Measurements from ENCODE around the gene UNC5B.

The UNC5B gene

DNA sequence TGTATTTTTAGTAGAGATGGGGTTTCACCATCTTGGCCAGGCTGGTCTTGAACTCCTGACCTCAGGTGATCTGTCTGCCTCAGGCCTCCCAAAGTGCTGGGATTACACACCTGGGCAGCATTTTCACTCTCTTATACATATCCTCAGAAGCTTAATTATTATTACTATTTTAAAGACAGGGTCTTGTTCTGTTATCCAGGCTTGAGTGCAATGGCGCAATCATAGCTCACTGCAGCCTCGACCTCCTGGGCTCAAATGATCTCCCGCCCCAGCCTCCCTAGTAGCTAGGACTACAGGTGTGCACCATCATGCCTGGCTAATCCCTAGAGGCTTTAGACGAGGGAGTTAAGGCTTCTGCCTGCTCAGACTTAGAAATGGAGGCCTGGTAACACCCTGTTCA lies 26.3 kb downstream of the UNC5B start:
- H3K9me3 ChIP-seq (ENCODE audit: control extremely low read depth in 1 of 5, control insufficient read depth in 4 of 5, insufficient read depth in 2 of 5, low read depth in 1 of 5, low read length in 4 of 5): no peaks in the 10 kb centered on the region
- H3K4me1 ChIP-seq (ENCODE audit: control extremely low read depth in 1 of 4, control insufficient read depth in 4 of 4, insufficient read depth in 4 of 4, low read length in 3 of 4): peaks cover 0 to 71% (median 50%) of the 10 kb centered on the region in 4 experiments
- H3K36me3 ChIP-seq (ENCODE audit: control insufficient read depth in 4 of 4, insufficient read depth in 4 of 4, low read length in 3 of 4): no peaks in the 10 kb centered on the region
- no peak overlapping the region for H3K27ac ChIP-seq (ENCODE audit: insufficient read depth in 1 of 2, low read depth in 1 of 2, low read length in 2 of 2, poor library complexity in 1 of 2, severe bottlenecking in 2 of 2)
- H3K27me3 ChIP-seq (replicated peaks in 2 of 5; ENCODE audit: control insufficient read depth in 4 of 5, insufficient read depth in 5 of 5, low read length in 4 of 5): no peaks in the 10 kb centered on the region
- DNase-seq: no peak
- 99% methylated on average over 4 of the region's 4 CpGs for WGBS (ENCODE audit: insufficient coverage)
- ChIA-PET CTCF (interaction anchor here (1.0 to 1.5 kb wide), 4 partner anchors 18 to 335 kb away, joined by 3 to 5 read pairs (median 4); no protein-coding TSS in a partner anchor), POLR2A (interaction anchor here (0.5 kb wide), 1 partner anchor 115 kb away, joined by 3 read pairs; no protein-coding TSS in a partner anchor)
- no peak overlapping the region for H3K4me3 ChIP-seq (ENCODE audit: control insufficient read depth in 1 of 7, extremely low read depth in 1 of 7, insufficient read depth in 4 of 7, low read depth in 2 of 7, low read length in 6 of 7)

DNA sequence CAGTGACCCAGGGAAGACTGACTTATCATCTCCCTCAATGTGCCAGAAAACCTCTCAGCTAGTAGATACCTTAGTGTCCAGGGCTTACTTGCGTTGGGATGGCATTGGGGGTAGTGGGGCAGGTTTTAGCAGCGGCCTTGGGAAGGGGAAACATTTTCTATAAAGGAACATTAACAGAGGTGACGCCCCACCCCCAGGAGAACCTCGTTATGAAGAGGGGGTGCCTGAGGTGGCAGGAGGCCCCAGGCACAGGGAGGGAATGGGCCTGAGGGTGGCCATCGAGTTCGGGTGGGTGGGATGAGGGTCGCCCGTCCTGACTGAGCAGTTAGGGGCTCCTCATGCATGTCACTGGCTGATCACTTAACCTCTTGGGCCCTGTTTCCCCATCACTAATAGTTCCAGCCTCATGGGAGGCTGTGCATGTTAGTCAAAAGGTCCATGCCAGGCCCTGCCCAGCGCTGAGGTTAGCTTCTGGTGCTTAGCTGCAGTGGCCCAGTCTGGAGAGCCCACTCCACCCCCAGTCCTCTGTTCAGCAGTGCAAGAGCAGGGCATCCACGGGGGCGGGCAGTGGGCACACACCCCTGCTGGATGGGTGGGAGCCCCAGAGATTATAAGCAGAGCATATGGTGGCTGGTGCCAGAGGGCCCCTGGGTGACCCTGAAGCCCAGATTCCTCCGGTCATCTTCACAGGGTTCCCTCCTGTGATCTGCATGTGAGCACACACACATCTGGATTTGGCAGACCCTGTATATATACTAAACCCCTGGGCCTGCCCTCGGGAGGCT lies 27.0 kb downstream of the UNC5B start:
- Histone ChIP-seq H3K27ac (ENCODE audit: insufficient read depth in 1 of 2, low read depth in 1 of 2, low read length in 2 of 2, poor library complexity in 1 of 2, severe bottlenecking in 2 of 2) (no peak overlapping the region), H3K4me3 (ENCODE audit: control insufficient read depth in 1 of 7, extremely low read depth in 1 of 7, insufficient read depth in 4 of 7, low read depth in 2 of 7, low read length in 6 of 7) (no peak overlapping the region), H3K27me3 (replicated peaks in 2 of 5; ENCODE audit: control insufficient read depth in 4 of 5, insufficient read depth in 5 of 5, low read length in 4 of 5) (no peaks in the 10 kb centered on the region), H3K4me1 (ENCODE audit: control extremely low read depth in 1 of 4, control insufficient read depth in 4 of 4, insufficient read depth in 4 of 4, low read length in 3 of 4) (peaks cover 0 to 71% (median 51%) of the 10 kb centered on the region in 4 experiments), H3K36me3 (ENCODE audit: control insufficient read depth in 4 of 4, insufficient read depth in 4 of 4, low read length in 3 of 4) (no peaks in the 10 kb centered on the region), H3K9me3 (ENCODE audit: control extremely low read depth in 1 of 5, control insufficient read depth in 4 of 5, insufficient read depth in 2 of 5, low read depth in 1 of 5, low read length in 4 of 5) (no peaks in the 10 kb centered on the region)
- CTCF ChIA-PET: interaction anchor here (0.6 to 1.1 kb wide), 2 partner anchors 13 to 336 kb away, joined by 3 to 4 read pairs; no protein-coding TSS in a partner anchor
- POLR2A ChIA-PET: interaction anchor here (0.5 kb wide), 1 partner anchor 115 kb away, joined by 3 read pairs; no protein-coding TSS in a partner anchor
- 99% methylated on average over 11 of the region's 13 CpGs for whole genome bisulfite sequencing (ENCODE audit: insufficient coverage)
- DNase-seq: no peak

DNA sequence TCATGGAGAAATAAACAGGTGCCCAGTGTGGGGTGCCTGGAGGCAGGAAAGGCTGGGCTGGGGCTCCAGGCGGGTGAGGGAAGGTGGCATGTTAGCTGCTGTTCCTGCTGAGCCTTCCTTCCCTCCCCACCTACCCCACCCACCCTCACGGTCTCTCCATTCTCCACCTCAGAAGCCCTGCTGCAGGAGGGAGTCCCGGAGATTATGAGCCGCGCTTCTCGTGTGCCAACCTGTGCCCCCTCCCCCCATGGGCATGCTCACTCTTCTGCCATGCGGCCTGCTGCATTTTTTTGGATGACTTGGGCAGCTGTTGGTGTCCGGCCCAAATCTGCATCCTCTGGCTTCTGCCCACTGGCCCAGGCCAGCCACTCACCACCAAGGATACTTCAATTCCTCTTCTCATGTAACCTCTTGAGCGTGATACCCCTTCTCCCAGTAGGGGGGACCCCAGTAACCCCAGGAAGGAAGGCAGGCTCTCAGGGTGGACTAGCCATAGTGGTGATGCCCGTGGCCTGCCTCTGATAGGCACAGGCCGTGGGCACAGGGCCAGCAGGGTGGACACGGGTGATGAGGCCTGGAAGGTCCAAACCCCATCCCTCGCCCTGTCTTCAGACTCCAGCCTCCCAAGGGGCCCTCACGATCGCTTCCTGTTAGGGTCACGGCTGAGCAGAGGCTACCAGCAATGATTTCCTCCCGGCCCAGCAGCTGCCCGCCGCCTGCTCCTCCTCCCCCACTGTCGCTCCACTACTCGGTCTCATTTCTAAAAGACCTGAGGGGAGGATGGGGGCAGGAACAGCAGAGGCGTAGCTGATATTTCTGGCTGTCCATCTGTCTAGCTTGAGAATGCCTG lies 27.8 kb downstream of the UNC5B start:
- Histone ChIP-seq H3K4me1 (ENCODE audit: control extremely low read depth in 1 of 4, control insufficient read depth in 4 of 4, insufficient read depth in 4 of 4, low read length in 3 of 4) (peaks cover 0 to 71% (median 54%) of the 10 kb centered on the region in 4 experiments), H3K27me3 (replicated peaks in 2 of 5; ENCODE audit: control insufficient read depth in 4 of 5, insufficient read depth in 5 of 5, low read length in 4 of 5) (no peaks in the 10 kb centered on the region), H3K27ac (ENCODE audit: insufficient read depth in 1 of 2, low read depth in 1 of 2, low read length in 2 of 2, poor library complexity in 1 of 2, severe bottlenecking in 2 of 2) (no peak overlapping the region), H3K9me3 (ENCODE audit: control extremely low read depth in 1 of 5, control insufficient read depth in 4 of 5, insufficient read depth in 2 of 5, low read depth in 1 of 5, low read length in 4 of 5) (no peaks in the 10 kb centered on the region), H3K36me3 (ENCODE audit: control insufficient read depth in 4 of 4, insufficient read depth in 4 of 4, low read length in 3 of 4) (no peaks in the 10 kb centered on the region), H3K4me3 (ENCODE audit: control insufficient read depth in 1 of 7, extremely low read depth in 1 of 7, insufficient read depth in 4 of 7, low read depth in 2 of 7, low read length in 6 of 7) (no peak overlapping the region)
- CTCF ChIA-PET: interaction anchor here (0.6 to 2.1 kb wide), 5 partner anchors 10 to 45 kb away, joined by 3 to 9 read pairs (median 4); no protein-coding TSS in a partner anchor
- WGBS (ENCODE audit: insufficient coverage): 47% methylated on average over 20 of the region's 22 CpGs
- DNase-seq: peak in 1 of 3 donors; percentile 32
- POLR2A ChIA-PET: no interaction called here

DNA sequence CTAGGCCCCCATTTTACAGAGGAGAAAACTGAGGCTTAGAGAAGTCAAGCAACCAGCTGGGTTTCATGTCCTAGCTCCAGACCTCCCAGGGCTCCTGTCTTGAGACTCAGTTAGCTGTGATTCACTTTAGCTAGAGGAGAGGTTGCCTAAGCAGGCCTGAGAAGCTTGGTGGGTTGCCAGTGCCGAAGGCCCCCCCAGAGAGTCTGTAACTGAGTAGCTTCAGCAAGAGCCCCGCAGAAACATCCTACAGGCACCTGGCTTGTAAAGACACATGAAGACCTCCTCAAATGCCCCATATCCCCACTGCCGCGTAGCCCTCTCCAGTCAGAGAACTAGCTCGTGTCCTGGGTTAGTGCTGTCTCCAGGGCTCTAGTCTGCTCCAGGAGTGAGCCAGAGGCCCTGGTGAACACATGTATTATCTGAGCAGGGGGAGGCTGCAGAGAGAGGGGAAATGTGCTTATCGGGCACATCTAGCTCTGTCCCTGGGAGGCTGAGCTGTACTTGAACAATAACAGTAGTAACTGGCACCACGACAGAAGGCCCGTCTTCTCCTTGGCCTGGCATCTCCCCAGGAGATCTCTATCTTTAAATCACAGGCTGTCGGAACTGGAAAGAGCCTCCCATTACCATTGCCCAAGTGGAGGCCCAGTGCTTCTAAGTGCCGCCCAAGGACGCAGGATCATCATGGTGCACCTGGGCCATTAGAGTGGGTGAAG lies 28.9 kb downstream of the UNC5B start:
- Histone ChIP-seq H3K27me3 (replicated peaks in 2 of 5; ENCODE audit: control insufficient read depth in 4 of 5, insufficient read depth in 5 of 5, low read length in 4 of 5) (no peaks in the 10 kb centered on the region), H3K9me3 (ENCODE audit: control extremely low read depth in 1 of 5, control insufficient read depth in 4 of 5, insufficient read depth in 2 of 5, low read depth in 1 of 5, low read length in 4 of 5) (no peaks in the 10 kb centered on the region), H3K4me3 (ENCODE audit: control insufficient read depth in 1 of 7, extremely low read depth in 1 of 7, insufficient read depth in 4 of 7, low read depth in 2 of 7, low read length in 6 of 7) (no peak overlapping the region), H3K36me3 (ENCODE audit: control insufficient read depth in 4 of 4, insufficient read depth in 4 of 4, low read length in 3 of 4) (no peaks in the 10 kb centered on the region), H3K27ac (ENCODE audit: insufficient read depth in 1 of 2, low read depth in 1 of 2, low read length in 2 of 2, poor library complexity in 1 of 2, severe bottlenecking in 2 of 2) (no peak overlapping the region), H3K4me1 (ENCODE audit: control extremely low read depth in 1 of 4, control insufficient read depth in 4 of 4, insufficient read depth in 4 of 4, low read length in 3 of 4) (peaks cover 0 to 75% (median 50%) of the 10 kb centered on the region in 4 experiments)
- CTCF ChIA-PET: interaction anchor here (1.1 to 2.1 kb wide), 6 partner anchors 8 to 44 kb away, joined by 3 to 9 read pairs (median 4); no protein-coding TSS in a partner anchor
- DNase-seq: peak; percentile 47 to 84 (median 76)
- POLR2A ChIA-PET: interaction anchor here (0.6 to 1.2 kb wide), 2 partner anchors 9 to 343 kb away, joined by 3 read pairs; no protein-coding TSS in a partner anchor
- 41% methylated on average over 6 of the region's 11 CpGs for WGBS (ENCODE audit: insufficient coverage)

DNA sequence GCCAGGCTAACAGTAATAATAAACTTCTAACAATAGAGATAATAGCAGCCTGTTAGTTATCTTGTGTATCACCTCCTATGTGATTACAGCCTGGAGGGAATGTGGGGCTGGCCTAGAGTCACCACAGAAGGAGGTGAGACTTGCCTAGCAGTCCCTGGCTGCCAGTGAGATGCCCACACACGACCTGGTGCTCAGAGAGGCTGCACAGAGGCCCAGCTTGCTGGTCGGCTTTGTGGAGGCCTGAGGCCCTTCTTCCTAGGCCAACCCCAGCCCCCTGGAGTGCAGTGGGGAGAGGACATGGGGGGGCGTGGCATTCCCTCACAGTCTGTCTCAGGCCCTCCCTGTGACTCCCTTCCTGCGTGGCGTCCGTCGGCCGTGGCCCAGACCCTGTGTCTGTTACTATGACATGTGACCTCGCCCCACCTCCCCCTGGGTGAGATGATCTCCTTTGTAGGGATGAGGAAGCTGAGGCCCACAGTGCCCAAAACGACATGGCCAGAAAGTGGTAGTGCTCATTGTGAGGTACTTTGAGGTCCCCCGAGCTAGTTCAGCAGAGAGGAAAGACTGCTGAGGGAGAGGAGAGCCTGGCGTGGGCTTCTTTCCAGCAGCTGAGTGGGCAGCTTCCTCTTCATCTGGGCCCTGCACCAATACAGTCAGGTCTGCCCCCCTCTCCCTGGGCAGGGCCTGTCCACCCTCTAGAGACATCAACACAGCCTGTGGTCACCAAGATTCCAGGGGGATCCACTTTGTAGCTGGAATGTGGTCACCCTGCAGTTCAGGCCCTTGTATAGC lies 29.7 kb downstream of the UNC5B start:
- CTCF ChIA-PET: interaction anchor here (0.8 to 2.1 kb wide), 6 partner anchors 8 to 42 kb away, joined by 3 to 9 read pairs (median 4); no protein-coding TSS in a partner anchor
- H3K36me3 ChIP-seq (ENCODE audit: control insufficient read depth in 4 of 4, insufficient read depth in 4 of 4, low read length in 3 of 4): no peaks in the 10 kb centered on the region
- H3K4me3 ChIP-seq (ENCODE audit: control insufficient read depth in 1 of 7, extremely low read depth in 1 of 7, insufficient read depth in 4 of 7, low read depth in 2 of 7, low read length in 6 of 7): no peak overlapping the region
- peaks cover 0 to 79% (median 58%) of the 10 kb centered on the region in 4 experiments for H3K4me1 ChIP-seq (ENCODE audit: control extremely low read depth in 1 of 4, control insufficient read depth in 4 of 4, insufficient read depth in 4 of 4, low read length in 3 of 4)
- no peaks in the 10 kb centered on the region for H3K9me3 ChIP-seq (ENCODE audit: control extremely low read depth in 1 of 5, control insufficient read depth in 4 of 5, insufficient read depth in 2 of 5, low read depth in 1 of 5, low read length in 4 of 5)
- peak in 2 of 3 donors; percentile 58 to 70 for DNase-seq
- 22% methylated on average over 9 of the region's 12 CpGs for WGBS (ENCODE audit: insufficient coverage)
- POLR2A ChIA-PET: interaction anchor here (1.2 kb wide), 1 partner anchor 9 kb away, joined by 3 read pairs; no protein-coding TSS in a partner anchor
- no peak overlapping the region for H3K27ac ChIP-seq (ENCODE audit: insufficient read depth in 1 of 2, low read depth in 1 of 2, low read length in 2 of 2, poor library complexity in 1 of 2, severe bottlenecking in 2 of 2)
- H3K27me3 ChIP-seq (replicated peaks in 2 of 5; ENCODE audit: control insufficient read depth in 4 of 5, insufficient read depth in 5 of 5, low read length in 4 of 5): no peaks in the 10 kb centered on the region

DNA sequence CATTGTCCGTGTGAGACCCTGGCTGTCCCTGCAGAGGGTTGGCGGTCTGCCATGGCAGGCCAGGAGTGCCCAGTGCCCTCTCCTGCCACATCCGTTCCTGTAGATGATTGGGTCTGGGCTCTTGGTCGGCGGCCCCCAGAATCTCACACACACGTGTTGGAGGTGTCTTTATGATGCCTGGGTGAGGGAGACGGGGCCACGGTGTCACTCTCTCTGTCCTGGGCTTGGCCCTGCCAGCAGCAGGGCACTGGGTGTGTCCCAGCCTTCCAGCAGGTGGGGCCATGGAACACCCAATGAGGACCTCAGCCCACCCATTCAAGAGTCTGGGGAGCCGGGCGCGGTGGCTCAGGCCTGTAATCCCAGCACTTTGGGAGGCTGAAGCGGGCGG lies 30.2 kb downstream of the UNC5B start:
- no peaks in the 10 kb centered on the region for H3K27me3 ChIP-seq (replicated peaks in 2 of 5; ENCODE audit: control insufficient read depth in 4 of 5, insufficient read depth in 5 of 5, low read length in 4 of 5)
- CTCF ChIA-PET: interaction anchor here (0.8 to 2.0 kb wide), 4 partner anchors 19 to 42 kb away, joined by 3 to 4 read pairs (median 3); no protein-coding TSS in a partner anchor
- WGBS (ENCODE audit: insufficient coverage): 86% methylated on average over 11 of the region's 13 CpGs
- POLR2A ChIA-PET: no interaction called here
- peaks cover 0 to 84% (median 64%) of the 10 kb centered on the region in 4 experiments for H3K4me1 ChIP-seq (ENCODE audit: control extremely low read depth in 1 of 4, control insufficient read depth in 4 of 4, insufficient read depth in 4 of 4, low read length in 3 of 4)
- no peak overlapping the region for H3K27ac ChIP-seq (ENCODE audit: insufficient read depth in 1 of 2, low read depth in 1 of 2, low read length in 2 of 2, poor library complexity in 1 of 2, severe bottlenecking in 2 of 2)
- no peak for DNase-seq
- no peaks in the 10 kb centered on the region for H3K36me3 ChIP-seq (ENCODE audit: control insufficient read depth in 4 of 4, insufficient read depth in 4 of 4, low read length in 3 of 4)
- H3K4me3 ChIP-seq (ENCODE audit: control insufficient read depth in 1 of 7, extremely low read depth in 1 of 7, insufficient read depth in 4 of 7, low read depth in 2 of 7, low read length in 6 of 7): no peak overlapping the region
- no peaks in the 10 kb centered on the region for H3K9me3 ChIP-seq (ENCODE audit: control extremely low read depth in 1 of 5, control insufficient read depth in 4 of 5, insufficient read depth in 2 of 5, low read depth in 1 of 5, low read length in 4 of 5)

Measured in common myeloid progenitor, CD34-positive (primary cell).